Fibroblast of lung (primary cell): ENCODE measurements around the gene AMZ2. TPM values are rescaled to one million over a fixed set of nuclear protein-coding genes. Genes with fewer than 3 reads are reported as not detected.

Experiments
- DNase-seq, 2 donors: peaks; one replicate each; pipeline versions ENCODE4 v3.0.0 to v3.0.0-alpha.2; 2010; ENCODE audit warnings: low read depth in 2 of 2
- H2AFZ ChIP-seq: 2 replicates; pipeline ENCODE4 v1.5.1; 2012; ENCODE audit warnings: low read length, control low read depth, inconsistent platforms
- H3K27ac ChIP-seq: 2 replicates; pipeline ENCODE4 v1.5.1; 2011; ENCODE audit warnings: low read length, control low read depth; ENCODE audit not compliant: insufficient read depth
- H3K27me3 ChIP-seq: 2 replicates; pipeline ENCODE4 v1.5.1; 2011; ENCODE audit warnings: mild to moderate bottlenecking, low read length; ENCODE audit not compliant: control insufficient read depth, insufficient read depth
- H3K36me3 ChIP-seq: 2 replicates; pipeline ENCODE4 v1.5.1; 2011; ENCODE audit warnings: low read length; ENCODE audit not compliant: control insufficient read depth, insufficient read depth
- H3K4me1 ChIP-seq: 2 replicates; pipeline ENCODE4 v1.5.1; 2011; ENCODE audit warnings: low read length; ENCODE audit not compliant: control insufficient read depth, insufficient read depth; ENCODE audit errors: extremely low read depth
- H3K4me2 ChIP-seq: 2 replicates; pipeline ENCODE4 v1.5.1; 2011; ENCODE audit warnings: low read length, control low read depth; ENCODE audit not compliant: insufficient read depth; ENCODE audit errors: extremely low read depth
- H3K4me3 ChIP-seq, 4 experiments: fragments of 200-600 bp in 1 of 4; sonication (generic) in 1 of 4; replicated peaks in 1 of 4; 2 replicates each; pipeline ENCODE4 v1.5.1; 2011 to 2016; ENCODE audit warnings: low read length in 4 of 4, low read depth in 3 of 4, mild to moderate bottlenecking in 3 of 4, control low read depth in 2 of 4, inconsistent platforms in 1 of 4, mixed read lengths in 1 of 4; ENCODE audit not compliant: insufficient read depth in 1 of 4; ENCODE audit errors: control extremely low read depth in 1 of 4
- H3K79me2 ChIP-seq: 2 replicates; pipeline ENCODE4 v1.5.1; 2012; ENCODE audit warnings: mild to moderate bottlenecking, low read length, inconsistent platforms; ENCODE audit not compliant: control insufficient read depth, insufficient read depth
- H3K9ac ChIP-seq: 2 replicates; pipeline ENCODE4 v1.5.1; 2011; ENCODE audit warnings: mild to moderate bottlenecking, low read length, control low read depth; ENCODE audit not compliant: insufficient read depth
- H3K9me3 ChIP-seq: 2 replicates; pipeline ENCODE4 v1.5.1; 2012; ENCODE audit warnings: low read depth, low read length; ENCODE audit not compliant: control insufficient read depth, insufficient read depth
- H4K20me1 ChIP-seq: 2 replicates; pipeline ENCODE4 v1.5.1; 2011; ENCODE audit warnings: low read length; ENCODE audit not compliant: control insufficient read depth, insufficient read depth; ENCODE audit errors: extremely low read depth
- EZH2 ChIP-seq: IDR thresholded peaks from 2 replicates; pipeline ENCODE4 v1.5.1; 2012; ENCODE audit warnings: low read length, control low read depth, mild to moderate bottlenecking; ENCODE audit errors: missing control alignments
- polyA plus RNA-seq, 2 donors: library from polyadenylated mRNA; depleted of rRNA in 1 of 2; stranded (reverse) in 1 of 2; unstranded in 1 of 2; fragments of >200 nt; gene quantifications; 2 replicates each; pipeline ENCODE4 v1.2.1, GENCODE V29; 2011 to 2012; ENCODE audit warnings: missing spikeins in 1 of 2
- total RNA-seq: library from RNA; depleted of rRNA; stranded (reverse); fragments of >200 nt; gene quantifications from 2 replicates; pipeline ENCODE4 v1.2.1, GENCODE V29; 2014
- TF ChIP-seq, protein P1 (sequence below), 2 donors: IDR thresholded peaks in 1 of 2; conservative IDR thresholded peaks in 1 of 2; 1 replicate in 1 of 2; 2 replicates in 1 of 2; pipeline ENCODE4 v1.5.1; 2011 to 2012; ENCODE audit warnings: low read length in 2 of 2, control low read depth in 1 of 2, inconsistent platforms in 1 of 2, low read depth in 1 of 2, mild to moderate bottlenecking in 1 of 2

The AMZ2 gene
- total and polyA plus RNA-seq, 2 donors (not counting 1 experiment from before 2014, with no cell fraction given) = 85.9 to 119 TPM

- Histone ChIP-seq H3K4me1 (peaks cover 2% of the 10 kb centered on the region), H3K4me3 (no peak overlapping the region), H3K9ac (no peak overlapping the region), H3K36me3 (no peaks in the 10 kb centered on the region), H3K79me2 (no peaks in the 10 kb centered on the region), H3K27ac (no peak overlapping the region), H3K27me3 (no peaks in the 10 kb centered on the region), H3K9me3 (no peaks in the 10 kb centered on the region), H3K4me2 (no peak overlapping the region), H2AFZ (no peak overlapping the region), H4K20me1 (no peaks in the 10 kb centered on the region)
- TF ChIP-seq EZH2 = no peak
- no peak for DNase-seq
Measured at GRCh38 chr17:68238164-68238870, 9.5 kb upstream of the AMZ2 start.

DNA sequence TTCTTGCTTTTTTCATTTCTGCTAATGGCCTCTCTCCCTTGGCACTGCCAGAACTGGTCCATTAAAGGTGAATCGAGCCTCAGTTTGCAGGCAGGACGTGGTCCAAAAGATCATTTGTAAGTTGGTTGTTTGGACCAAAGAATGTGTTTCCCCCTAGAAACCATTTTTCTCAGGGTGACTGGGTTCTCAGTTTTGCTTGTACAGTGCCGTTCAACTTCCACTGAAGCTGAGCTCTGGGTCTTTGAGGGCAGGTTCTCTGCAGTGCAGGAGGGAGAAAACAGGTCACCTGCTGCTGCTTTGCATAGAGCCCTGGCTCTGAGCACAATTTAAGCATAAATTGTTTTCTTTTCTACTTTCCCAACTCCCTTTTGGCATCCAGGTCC, 9.0 kb upstream of the AMZ2 start:
- Histone ChIP-seq H2AFZ (no peak overlapping the region), H3K27ac (no peak overlapping the region), H3K9ac (no peak overlapping the region), H3K4me2 (no peak overlapping the region), H3K9me3 (no peaks in the 10 kb centered on the region), H3K4me1 (peaks cover 2% of the 10 kb centered on the region), H3K27me3 (no peaks in the 10 kb centered on the region), H3K36me3 (no peaks in the 10 kb centered on the region), H3K79me2 (no peaks in the 10 kb centered on the region), H3K4me3 (no peak overlapping the region), H4K20me1 (no peaks in the 10 kb centered on the region)
- DNase-seq = no peak
- no peak for TF ChIP-seq EZH2
- TF ChIP-seq, protein P1, sequence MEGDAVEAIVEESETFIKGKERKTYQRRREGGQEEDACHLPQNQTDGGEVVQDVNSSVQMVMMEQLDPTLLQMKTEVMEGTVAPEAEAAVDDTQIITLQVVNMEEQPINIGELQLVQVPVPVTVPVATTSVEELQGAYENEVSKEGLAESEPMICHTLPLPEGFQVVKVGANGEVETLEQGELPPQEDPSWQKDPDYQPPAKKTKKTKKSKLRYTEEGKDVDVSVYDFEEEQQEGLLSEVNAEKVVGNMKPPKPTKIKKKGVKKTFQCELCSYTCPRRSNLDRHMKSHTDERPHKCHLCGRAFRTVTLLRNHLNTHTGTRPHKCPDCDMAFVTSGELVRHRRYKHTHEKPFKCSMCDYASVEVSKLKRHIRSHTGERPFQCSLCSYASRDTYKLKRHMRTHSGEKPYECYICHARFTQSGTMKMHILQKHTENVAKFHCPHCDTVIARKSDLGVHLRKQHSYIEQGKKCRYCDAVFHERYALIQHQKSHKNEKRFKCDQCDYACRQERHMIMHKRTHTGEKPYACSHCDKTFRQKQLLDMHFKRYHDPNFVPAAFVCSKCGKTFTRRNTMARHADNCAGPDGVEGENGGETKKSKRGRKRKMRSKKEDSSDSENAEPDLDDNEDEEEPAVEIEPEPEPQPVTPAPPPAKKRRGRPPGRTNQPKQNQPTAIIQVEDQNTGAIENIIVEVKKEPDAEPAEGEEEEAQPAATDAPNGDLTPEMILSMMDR (conservative IDR thresholded peaks at IDR 0.05 in 1 of 2, IDR thresholded peaks at IDR 0.05 in 1 of 2; ENCODE audit: low read depth in 1 of 2, low read length in 2 of 2) = no peak

DNA sequence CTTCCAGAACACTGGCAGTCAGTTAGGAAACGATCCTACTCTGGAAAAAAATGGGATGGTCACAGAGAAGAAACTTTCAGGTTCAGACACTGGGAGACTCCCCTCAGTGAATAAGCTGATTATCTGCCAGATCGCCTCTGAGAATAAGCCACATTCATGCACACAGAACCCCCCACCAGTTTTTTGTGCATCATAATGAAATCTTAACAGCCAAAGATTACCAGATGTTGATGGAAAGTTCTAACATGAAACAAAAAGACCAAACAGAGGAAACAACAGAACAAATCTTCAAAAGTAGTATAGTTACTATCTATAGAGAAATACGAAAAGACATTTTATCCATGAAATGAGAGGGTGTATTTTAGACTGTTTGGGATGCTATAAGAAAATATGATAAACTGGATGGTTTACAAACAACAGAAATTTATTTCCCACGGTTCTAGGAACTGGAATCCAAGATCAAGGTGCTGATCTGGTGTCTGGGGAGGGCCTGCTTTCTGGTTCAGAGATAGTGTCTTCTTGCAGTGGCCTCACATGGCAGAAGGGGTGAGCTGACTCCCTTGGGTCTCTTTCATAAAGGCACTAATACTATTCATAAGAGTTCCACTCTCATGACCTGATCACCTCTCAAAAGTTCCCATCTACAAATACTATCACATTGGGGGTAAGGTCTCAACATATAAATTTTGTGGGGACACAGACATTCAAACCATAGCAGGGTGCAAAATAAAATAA, 8.0 kb upstream of the AMZ2 start:
- H3K9ac ChIP-seq = no peak overlapping the region
- H4K20me1 ChIP-seq = no peaks in the 10 kb centered on the region
- H3K36me3 ChIP-seq = no peaks in the 10 kb centered on the region
- H3K9me3 ChIP-seq = no peaks in the 10 kb centered on the region
- no peak overlapping the region for H3K4me2 ChIP-seq
- no peak overlapping the region for H3K4me3 ChIP-seq
- no peaks in the 10 kb centered on the region for H3K27me3 ChIP-seq
- H2AFZ ChIP-seq = no peak overlapping the region
- H3K4me1 ChIP-seq = peaks cover 2% of the 10 kb centered on the region
- DNase-seq = no peak
- no peaks in the 10 kb centered on the region for H3K79me2 ChIP-seq
- TF ChIP-seq EZH2 = no peak
- TF ChIP-seq, protein P1 (conservative IDR thresholded peaks at IDR 0.05 in 1 of 2, IDR thresholded peaks at IDR 0.05 in 1 of 2; ENCODE audit: low read depth in 1 of 2, low read length in 2 of 2) = no peak
- no peak overlapping the region for H3K27ac ChIP-seq
